Inflammatory macrophage (primary cell): Measurements from ENCODE around the gene NHP2.

Experiments
- DNase-seq, 2 donors: peaks; one replicate each; pipeline ENCODE4 v3.0.0-alpha.2; 2020 to 2022

The NHP2 gene

GRCh38 chr5:178174456-178174855 lies 20.8 kb upstream of the NHP2 start:
- no peak for DNase-seq

- DNase-seq, result no peak
These were observed 16.8 kb upstream of the NHP2 start for GRCh38 chr5:178170455-178170854.

GRCh38 chr5:178165581-178165980 lies 11.9 kb upstream of the NHP2 start:
- no peak for DNase-seq

- DNase-seq, result peak; percentile 81 to 88
These were observed 10.4 kb upstream of the NHP2 start for GRCh38 chr5:178163772-178164735.

- DNase-seq, result no peak
These were observed 8.8 kb upstream of the NHP2 start for GRCh38 chr5:178162481-178162880.

- no peak for DNase-seq
These were observed 6.5 kb upstream of the NHP2 start for GRCh38 chr5:178160176-178160575.

- DNase-seq, result no peak
These were observed 1.4 kb upstream of the NHP2 start for GRCh38 chr5:178155065-178155464.

- DNase-seq, result no peak
These were observed 917 bp downstream of the NHP2 start for GRCh38 chr5:178152491-178153444.

GRCh38 chr5:178150977-178151734 lies 2.5 kb downstream of the NHP2 start:
- no peak for DNase-seq

GRCh38 chr5:178149199-178149932 lies 4.3 kb downstream of the NHP2 start:
- DNase-seq, result no peak

- no peak for DNase-seq
These were observed 6.3 kb downstream of the NHP2 start for GRCh38 chr5:178147406-178147805.

GRCh38 chr5:178145965-178146820 lies 7.5 kb downstream of the NHP2 start:
- DNase-seq, result peak; percentile 27 to 39

- DNase-seq, result no peak
These were observed 9.8 kb downstream of the NHP2 start for GRCh38 chr5:178143901-178144300.

GRCh38 chr5:178143246-178143645 lies 10.4 kb downstream of the NHP2 start:
- DNase-seq, result no peak

GRCh38 chr5:178142642-178143041 lies 11.0 kb downstream of the NHP2 start:
- no peak for DNase-seq

- DNase-seq, result no peak
These were observed 12.1 kb downstream of the NHP2 start for GRCh38 chr5:178141550-178141949.

GRCh38 chr5:178137991-178138390 lies 15.7 kb downstream of the NHP2 start:
- no peak for DNase-seq

GRCh38 chr5:178136990-178137389 lies 16.7 kb downstream of the NHP2 start:
- DNase-seq, result no peak

- DNase-seq, result no peak
These were observed 22.2 kb downstream of the NHP2 start for GRCh38 chr5:178131446-178131996.
